ENCODE data around the gene TMPRSS3.

- TF ChIP-seq CTCF (IDR thresholded peaks at IDR 0.05): no peak
- TF ChIP-seq POLR2A (IDR thresholded peaks at IDR 0.05): no peak
Observed at GRCh38 chr21:42441963-42442362, 46.1 kb upstream of the TMPRSS3 start.
